H1 (cell line): ENCODE measurements around the gene ZFP69. TPM values are rescaled to one million over a fixed set of nuclear protein-coding genes. Genes with fewer than 3 reads are reported as not detected.

Experiments
- CTCF ChIA-PET: fragments of 300-600 bp; sonication (Branson Sonifier 250); formaldehyde crosslinking; loops from one replicate; lab custom pipeline; 2021; ENCODE audit not compliant: partially characterized antibody; lab: Charles Lee
- POLR2A ChIA-PET: fragments of 300-600 bp; sonication (Branson Sonifier 250); formaldehyde crosslinking; loops from one replicate; lab custom pipeline; 2021; ENCODE audit warnings: inconsistent platforms; ENCODE audit not compliant: partially characterized antibody; lab: Charles Lee
- DNase-seq, 2 experiments: peaks; one replicate each; pipeline versions ENCODE4 v3.0.0 to v3.0.0-alpha.2; 2010 to 2022; ENCODE audit warnings: low spot score in 2 of 2, low read depth in 1 of 2, mixed read lengths in 1 of 2
- FAIRE-seq: peaks from 2 replicates; lab custom pipeline; 2011; peaks lifted over from hg19 to GRCh38; lab: Jason Lieb, UNC
- H2AFZ ChIP-seq: 2 replicates; pipeline ENCODE4 v1.8.1; 2012; ENCODE audit warnings: low read length, inconsistent platforms
- H2AK5ac ChIP-seq: 2 replicates; pipeline ENCODE4 v1.6.1; 2013; ENCODE audit warnings: low read depth, low read length
- H2BK120ac ChIP-seq: replicated peaks from 2 replicates; pipeline ENCODE3; 2013; ENCODE audit warnings: low read depth, low read length, inconsistent platforms
- H2BK12ac ChIP-seq: 2 replicates; pipeline ENCODE4 v1.6.1; 2013; ENCODE audit warnings: low read depth, low read length
- H2BK15ac ChIP-seq: 2 replicates; pipeline ENCODE4 v1.6.1; 2013; ENCODE audit warnings: low read length
- H2BK20ac ChIP-seq: 2 replicates; pipeline ENCODE4 v1.6.1; 2013; ENCODE audit warnings: low read length
- H2BK5ac ChIP-seq: 2 replicates; pipeline ENCODE4 v1.6.1; 2013; ENCODE audit warnings: low read depth, low read length
- H3K14ac ChIP-seq: 2 replicates; pipeline ENCODE4 v1.6.1; 2013; ENCODE audit warnings: inconsistent platforms; ENCODE audit not compliant: insufficient read length
- H3K18ac ChIP-seq: 2 replicates; pipeline ENCODE4 v1.6.1; 2013; ENCODE audit warnings: low read length; ENCODE audit errors: extremely low read depth
- H3K23ac ChIP-seq: 2 replicates; pipeline ENCODE4 v1.6.1; 2013; ENCODE audit warnings: inconsistent platforms; ENCODE audit not compliant: insufficient read length
- H3K23me2 ChIP-seq: 2 replicates; pipeline ENCODE4 v1.6.1; 2013; ENCODE audit warnings: low read depth, low read length
- H3K27ac ChIP-seq: 2 replicates; pipeline ENCODE4 v1.6.1; 2011; ENCODE audit warnings: low read depth, low read length, inconsistent platforms
- H3K27me3 ChIP-seq, 4 experiments: replicated peaks in 1 of 4; 1 replicate in 1 of 4; 2 replicates in 3 of 4; pipeline versions ENCODE4 v1.6.1 to v1.8.1; 2011 to 2013; ENCODE audit warnings: low read length in 3 of 4, mild to moderate bottlenecking in 3 of 4, inconsistent platforms in 2 of 4, mixed read lengths in 2 of 4, moderate library complexity in 1 of 4; ENCODE audit not compliant: control insufficient read depth in 3 of 4, insufficient read depth in 3 of 4; ENCODE audit errors: extremely low read depth in 1 of 4
- H3K36me3 ChIP-seq, 4 experiments: 2 replicates each; pipeline versions ENCODE4 v1.6.1 to v1.8.1; 2011 to 2013; ENCODE audit warnings: mild to moderate bottlenecking in 4 of 4, low read length in 3 of 4, moderate library complexity in 2 of 4, control low read depth in 1 of 4, inconsistent platforms in 1 of 4; ENCODE audit not compliant: insufficient read depth in 4 of 4, control insufficient read depth in 2 of 4
- H3K4ac ChIP-seq: replicated peaks from 2 replicates; pipeline ENCODE3; 2013; ENCODE audit warnings: low read length, low read depth, mixed read lengths, inconsistent platforms; ENCODE audit not compliant: insufficient read length
- H3K4me1 ChIP-seq, 4 experiments: replicated peaks in 1 of 4; 1 replicate in 1 of 4; 2 replicates in 3 of 4; pipeline versions ENCODE4 v1.6.1 to v1.8.1; 2011 to 2013; ENCODE audit warnings: low read length in 3 of 4, inconsistent platforms in 2 of 4, mixed read lengths in 1 of 4; ENCODE audit not compliant: insufficient read depth in 4 of 4, control insufficient read depth in 3 of 4
- H3K4me2 ChIP-seq, 2 experiments: 2 replicates each; pipeline versions ENCODE4 v1.6.1 to v1.8.1; 2011 to 2013; ENCODE audit warnings: low read depth in 2 of 2, low read length in 2 of 2, control low read depth in 1 of 2, inconsistent platforms in 1 of 2, mild to moderate bottlenecking in 1 of 2; ENCODE audit not compliant: insufficient read depth in 1 of 2
- H3K4me3 ChIP-seq, 4 experiments: fragments of 200-600, 300-600 bp in 1 of 4; sonication (generic), shearing (Covaris generic), sonication (Bioruptor Twin) in 1 of 4; 2 replicates each; pipeline versions ENCODE4 v1.5.1 to v1.8.1; 2011 to 2016; ENCODE audit warnings: low read length in 4 of 4, low read depth in 3 of 4, control low read depth in 2 of 4, inconsistent platforms in 2 of 4, mild to moderate bottlenecking in 2 of 4, mixed read lengths in 1 of 4, moderate library complexity in 1 of 4; ENCODE audit not compliant: insufficient read depth in 2 of 4; ENCODE audit errors: extremely low read depth in 1 of 4
- H3K56ac ChIP-seq: replicated peaks from 2 replicates; pipeline ENCODE3; 2013; ENCODE audit warnings: low read depth, mild to moderate bottlenecking, mixed read lengths, low read length, inconsistent platforms; ENCODE audit not compliant: insufficient read length
- H3K79me1 ChIP-seq: 2 replicates; pipeline ENCODE4 v1.6.1; 2013; ENCODE audit warnings: low read depth, low read length, control low read depth
- H3K79me2 ChIP-seq, 2 experiments: 2 replicates each; pipeline versions ENCODE4 v1.6.1 to v1.8.1; 2012 to 2013; ENCODE audit warnings: low read length in 2 of 2, mild to moderate bottlenecking in 2 of 2, inconsistent platforms in 1 of 2; ENCODE audit not compliant: insufficient read depth in 2 of 2, control insufficient read depth in 1 of 2
- H3K9ac ChIP-seq, 4 experiments: replicated peaks in 1 of 4; 1 replicate in 1 of 4; 2 replicates in 3 of 4; pipeline versions ENCODE4 v1.6.1 to v1.8.1; 2011 to 2013; ENCODE audit warnings: low read depth in 3 of 4, low read length in 3 of 4, control low read depth in 2 of 4, mild to moderate bottlenecking in 2 of 4, moderate library complexity in 2 of 4, inconsistent platforms in 1 of 4; ENCODE audit errors: extremely low read depth in 1 of 4
- H3K9me3 ChIP-seq, 2 experiments: 2 replicates each; pipeline versions ENCODE4 v1.6.1 to v1.8.1; 2012 to 2013; ENCODE audit warnings: mild to moderate bottlenecking in 2 of 2, moderate library complexity in 2 of 2, control low read depth in 1 of 2, inconsistent platforms in 1 of 2, low read depth in 1 of 2, low read length in 1 of 2, mixed read lengths in 1 of 2; ENCODE audit not compliant: insufficient read depth in 2 of 2
- H4K20me1 ChIP-seq, 2 experiments: replicated peaks in 1 of 2; 2 replicates each; pipeline versions ENCODE3 to v1.8.1; 2011 to 2013; ENCODE audit warnings: inconsistent platforms in 2 of 2, low read length in 2 of 2, mild to moderate bottlenecking in 1 of 2; ENCODE audit not compliant: insufficient read depth in 2 of 2, control insufficient read depth in 1 of 2
- H4K5ac ChIP-seq: 2 replicates; pipeline ENCODE4 v1.6.1; 2013; ENCODE audit warnings: low read length, low read depth, mixed read lengths, inconsistent platforms; ENCODE audit not compliant: insufficient read length
- H4K8ac ChIP-seq: 2 replicates; pipeline ENCODE4 v1.8.0; 2013; ENCODE audit warnings: mild to moderate bottlenecking, moderate library complexity, low read length, inconsistent platforms; ENCODE audit not compliant: insufficient read depth; ENCODE audit errors: extremely low read depth
- H4K91ac ChIP-seq: replicated peaks from 2 replicates; pipeline ENCODE3; 2013; ENCODE audit warnings: low read length, mixed read lengths, inconsistent platforms; ENCODE audit not compliant: insufficient read length
- RFX5 ChIP-seq: IDR thresholded peaks from 2 replicates; pipeline ENCODE4 v1.6.1; 2011; ENCODE audit warnings: low read depth, low read length, improper control_type of control experiment, borderline replicate concordance
- ZNF274 ChIP-seq: IDR thresholded peaks from 2 replicates; pipeline ENCODE4 v1.7.0; 2012; ENCODE audit warnings: low read length, borderline replicate concordance; ENCODE audit errors: extremely low read depth
- WGBS, 2 experiments: shearing (Covaris generic) in 1 of 2; methylation state at CpG; one replicate each; pipeline versions ENCODE4 v1.1.6 to v1.1.7; 2013 to 2015; ENCODE audit warnings: low lambda C conversion rate in 2 of 2, mixed read lengths in 2 of 2, inconsistent platforms in 1 of 2, low coverage in 1 of 2, missing lambda C conversion rate in 1 of 2; ENCODE audit not compliant: insufficient replicate concordance in 2 of 2, insufficient coverage in 1 of 2, insufficient read length in 1 of 2; ENCODE audit errors: extremely low coverage in 1 of 2, missing lambda C conversion rate in 1 of 2; 5-methylcytosine and 5-hydroxymethylcytosine counted together
- polyA plus RNA-seq, 7 experiments: library from polyadenylated mRNA; depleted of rRNA in 3 of 7; stranded (reverse) in 5 of 7; unstranded in 2 of 7; fragments of >200 nt in 5 of 7; fragments of 200-250 nt in 2 of 7; gene quantifications; 1 replicate in 5 of 7; 2 replicates in 1 of 7; 4 replicates in 1 of 7; pipeline versions ENCODE4 v1.2.1 to v1.2.3, GENCODE V29; 2011 to 2013; ENCODE audit warnings: missing spikeins in 2 of 7, mixed read lengths in 2 of 7
- total RNA-seq: library from RNA; stranded (reverse); fragmentation: NEBNext Ultra II Directional; extraction: Animal tissue kit (Norgen Biotek cat#: 25700); gene quantifications from 2 replicates; pipeline ENCODE4 v1.2.1, GENCODE V29; 2021

ZFP69 gene
- total and polyA plus RNA-seq, 2 of the 8 experiments (the other 6 are each of a cell fraction or from before 2014, with no cell fraction given): 1.0 to 4.3 TPM

- Histone ChIP-seq H4K20me1 (no peaks in the 10 kb centered on the region), H3K4ac (no peak overlapping the region), H3K23me2 (no peaks in the 10 kb centered on the region; the same call in 1 of the 2 replicates), H3K9ac (no peak overlapping the region), H2AK5ac (no peak overlapping the region), H3K36me3 (peaks cover 0 to 33% (median 12%) of the 10 kb centered on the region in 4 experiments; a peak in 4 of 8 replicates), H3K27ac (no peak overlapping the region), H2BK15ac (no peak overlapping the region), H3K14ac (no peak overlapping the region), H3K79me1 (no peaks in the 10 kb centered on the region), H3K27me3 (no peaks in the 10 kb centered on the region), H3K4me3 (no peak overlapping the region), H3K79me2 (no peaks in the 10 kb centered on the region), H2BK12ac (no peak overlapping the region), H4K5ac (no peak overlapping the region), H3K9me3 (peaks cover 21 to 23% of the 10 kb centered on the region in 2 experiments), H3K18ac (no peak overlapping the region), H4K8ac (no peak overlapping the region), H4K91ac (no peak overlapping the region), H2BK5ac (no peak overlapping the region), H3K4me2 (no peak overlapping the region), H3K23ac (no peak overlapping the region), H2AFZ (no peak overlapping the region), H3K56ac (no peak overlapping the region), H2BK120ac (no peak overlapping the region), H2BK20ac (no peak overlapping the region), H3K4me1 (no peaks in the 10 kb centered on the region)
- POLR2A ChIA-PET: interaction anchor here (0.6 to 1.9 kb wide), 2 partner anchors 11 to 13 kb away, joined by 5 to 6 read pairs; partner anchors contain the start of gene EXO5
- 93% methylated on average over 4 of the region's 4 CpGs; no CpG with 5 or more reads in 1 of the 2 experiments for WGBS, 2 experiments
- TF ChIP-seq ZNF274 (peak; percentile 83), RFX5 (no peak)
- DNase-seq (no peak), FAIRE-seq (no peak)
- CTCF ChIA-PET: no interaction called here
These were observed 18.3 kb downstream of the ZFP69 start for GRCh38 chr1:40495315-40495903.
